Colonic mucosa (tissue), 4 donors: ENCODE measurements around the gene BCS1L. TPM values are rescaled to one million over a fixed set of nuclear protein-coding genes. Genes with fewer than 3 reads are reported as not detected.

ENCODE experiments used
- DNase-seq: peaks from one replicate; pipeline ENCODE4 v3.0.0-alpha.2; 2020
- H3K27ac ChIP-seq: fragments of 200-600 bp; one replicate; pipeline ENCODE4 v1.8.0; 2021
- H3K27me3 ChIP-seq: fragments of 200-600 bp; one replicate; pipeline ENCODE4 v1.8.0; 2021
- H3K36me3 ChIP-seq: fragments of 200-600 bp; one replicate; pipeline ENCODE4 v1.8.0; 2021
- H3K4me1 ChIP-seq: fragments of 200-600 bp; one replicate; pipeline ENCODE4 v1.8.0; 2021; ENCODE audit warnings: mild to moderate bottlenecking
- H3K4me3 ChIP-seq: fragments of 200-600 bp; one replicate; pipeline ENCODE4 v1.8.0; 2021
- H3K9ac ChIP-seq, 2 donors: one replicate each; pipeline ENCODE4 v1.7.0; 2013; ENCODE audit warnings: control low read depth in 2 of 2, low read depth in 2 of 2, low read length in 2 of 2
- H3K9me3 ChIP-seq: fragments of 200-600 bp; one replicate; pipeline ENCODE4 v1.8.0; 2021
- intact Hi-C: fragments of 100-400 bp; cut with DNase I; formaldehyde crosslinking; loops from one replicate; pipeline ENCODE4 v1.14.1; 2022
- total RNA-seq, 2 donors: library from RNA; stranded (reverse); fragmentation: NEBNext Ultra II Directional in 1 of 2; extraction: Animal tissue kit (Norgen Biotek cat#: 25700) in 1 of 2; gene quantifications; one replicate each; pipeline ENCODE4 v1.2.1, GENCODE V29; 2021
- TF ChIP-seq, protein P1 (sequence below): fragments of 200-600 bp; IDR thresholded peaks from one replicate; pipeline ENCODE4 v1.8.0; 2022; ENCODE audit warnings: antibody characterized with exemption, mild to moderate bottlenecking
- donor health status: healthy.
- donor health status: DM: no; HTN: no; CAD: no.
- donor health status: DM: no; HTN: no; CAD: no.

The BCS1L gene
- total RNA-seq, 2 donors from 2014 or later, result 21.7 to 63.7 TPM

- TF ChIP-seq, protein P1, sequence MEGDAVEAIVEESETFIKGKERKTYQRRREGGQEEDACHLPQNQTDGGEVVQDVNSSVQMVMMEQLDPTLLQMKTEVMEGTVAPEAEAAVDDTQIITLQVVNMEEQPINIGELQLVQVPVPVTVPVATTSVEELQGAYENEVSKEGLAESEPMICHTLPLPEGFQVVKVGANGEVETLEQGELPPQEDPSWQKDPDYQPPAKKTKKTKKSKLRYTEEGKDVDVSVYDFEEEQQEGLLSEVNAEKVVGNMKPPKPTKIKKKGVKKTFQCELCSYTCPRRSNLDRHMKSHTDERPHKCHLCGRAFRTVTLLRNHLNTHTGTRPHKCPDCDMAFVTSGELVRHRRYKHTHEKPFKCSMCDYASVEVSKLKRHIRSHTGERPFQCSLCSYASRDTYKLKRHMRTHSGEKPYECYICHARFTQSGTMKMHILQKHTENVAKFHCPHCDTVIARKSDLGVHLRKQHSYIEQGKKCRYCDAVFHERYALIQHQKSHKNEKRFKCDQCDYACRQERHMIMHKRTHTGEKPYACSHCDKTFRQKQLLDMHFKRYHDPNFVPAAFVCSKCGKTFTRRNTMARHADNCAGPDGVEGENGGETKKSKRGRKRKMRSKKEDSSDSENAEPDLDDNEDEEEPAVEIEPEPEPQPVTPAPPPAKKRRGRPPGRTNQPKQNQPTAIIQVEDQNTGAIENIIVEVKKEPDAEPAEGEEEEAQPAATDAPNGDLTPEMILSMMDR, result no peak
- intact Hi-C loops, result loop anchor here (10.0 kb wide), 1 partner anchor 237 kb away; no protein-coding TSS in a partner anchor
- DNase-seq, result no peak
Measured at GRCh38 chr2:218642121-218642656, 17.3 kb upstream of the BCS1L start.

GRCh38 chr2:218642786-218643185 lies 16.7 kb upstream of the BCS1L start:
- Histone ChIP-seq H3K4me1 (no peaks in the 10 kb centered on the region), H3K4me3 (no peak overlapping the region), H3K9me3 (no peaks in the 10 kb centered on the region), H3K27ac (no peak overlapping the region), H3K36me3 (peaks cover 21% of the 10 kb centered on the region), H3K9ac (no peak overlapping the region), H3K27me3 (no peaks in the 10 kb centered on the region)
- DNase-seq, result no peak
- TF ChIP-seq, protein P1, result no peak
- intact Hi-C loops, result loop anchor here (10.0 kb wide), 1 partner anchor 238 kb away; no protein-coding TSS in a partner anchor

More at GRCh38 chr2:218642121-218642656, 17.3 kb upstream of the BCS1L start:
- H3K36me3 ChIP-seq, result peaks cover 20% of the 10 kb centered on the region
- H3K4me1 ChIP-seq, result no peaks in the 10 kb centered on the region
- no peaks in the 10 kb centered on the region for H3K9me3 ChIP-seq
- H3K27me3 ChIP-seq, result no peaks in the 10 kb centered on the region
- H3K27ac ChIP-seq, result no peak overlapping the region
- H3K9ac ChIP-seq, result no peak overlapping the region
- no peak overlapping the region for H3K4me3 ChIP-seq

DNA sequence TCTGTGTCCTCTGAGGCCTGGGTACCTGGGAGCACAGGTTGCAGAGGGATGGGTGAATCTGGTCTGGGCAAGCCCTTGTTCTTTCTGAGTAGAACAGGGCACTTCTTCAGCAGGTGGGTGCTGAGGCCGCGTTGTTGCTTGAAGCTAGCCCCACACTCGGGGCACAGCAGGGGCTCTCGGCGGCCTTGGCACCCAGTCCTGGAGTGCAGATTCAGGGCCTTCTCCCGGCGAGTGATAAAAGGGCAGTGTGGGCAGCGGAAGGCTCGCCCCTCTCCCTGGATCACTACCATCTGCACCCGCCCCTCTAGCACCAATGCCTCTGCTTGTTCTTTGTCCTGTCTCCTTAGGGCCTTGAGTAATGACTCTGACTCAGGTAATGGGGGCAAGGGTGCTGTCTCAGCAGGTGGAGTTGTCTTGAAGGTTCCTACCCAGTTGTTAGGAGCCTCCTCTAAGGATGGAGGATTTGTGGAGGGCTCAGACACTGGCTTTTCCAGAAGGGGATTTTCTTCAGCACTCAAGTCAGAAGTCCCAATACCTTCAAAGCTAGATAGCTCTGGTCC lies 15.7 kb upstream of the BCS1L start:
- TF ChIP-seq, protein P1, result no peak
- no peaks in the 10 kb centered on the region for H3K27me3 ChIP-seq
- H3K36me3 ChIP-seq, result peaks cover 22% of the 10 kb centered on the region
- H3K4me3 ChIP-seq, result no peak overlapping the region
- H3K27ac ChIP-seq, result no peak overlapping the region
- no peaks in the 10 kb centered on the region for H3K4me1 ChIP-seq
- H3K9ac ChIP-seq, result no peak overlapping the region
- no peak for DNase-seq
- H3K9me3 ChIP-seq, result no peaks in the 10 kb centered on the region
- intact Hi-C loops, result loop anchor here (10.0 kb wide), 1 partner anchor 239 kb away; no protein-coding TSS in a partner anchor

DNA sequence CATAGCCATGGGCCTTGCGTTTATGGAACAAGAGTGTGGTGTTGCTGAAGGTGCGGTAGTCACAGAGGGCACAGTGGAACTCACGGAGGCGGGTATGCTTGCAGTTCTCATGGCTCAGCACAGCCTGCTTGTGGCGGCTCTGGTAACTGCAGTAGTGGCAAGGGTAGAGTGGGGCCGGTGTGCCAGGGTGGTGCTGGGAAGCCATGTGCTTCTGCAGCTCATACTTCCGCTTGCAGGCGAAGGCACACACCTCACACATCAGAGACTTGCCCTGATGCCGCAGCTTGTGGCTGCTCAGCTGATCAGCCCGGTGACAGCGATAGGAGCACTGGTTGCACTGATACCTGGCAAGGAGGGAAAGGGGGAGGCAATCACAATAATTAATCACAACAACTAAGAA lies 14.8 kb upstream of the BCS1L start:
- Histone ChIP-seq H3K4me1 (no peaks in the 10 kb centered on the region), H3K9ac (no peak overlapping the region), H3K27ac (no peak overlapping the region), H3K27me3 (no peaks in the 10 kb centered on the region), H3K4me3 (no peak overlapping the region), H3K36me3 (peaks cover 24% of the 10 kb centered on the region), H3K9me3 (no peaks in the 10 kb centered on the region)
- no peak for DNase-seq
- TF ChIP-seq, protein P1, result no peak
- intact Hi-C loops, result loop anchor here (10.0 kb wide), 1 partner anchor 240 kb away; no protein-coding TSS in a partner anchor

DNA sequence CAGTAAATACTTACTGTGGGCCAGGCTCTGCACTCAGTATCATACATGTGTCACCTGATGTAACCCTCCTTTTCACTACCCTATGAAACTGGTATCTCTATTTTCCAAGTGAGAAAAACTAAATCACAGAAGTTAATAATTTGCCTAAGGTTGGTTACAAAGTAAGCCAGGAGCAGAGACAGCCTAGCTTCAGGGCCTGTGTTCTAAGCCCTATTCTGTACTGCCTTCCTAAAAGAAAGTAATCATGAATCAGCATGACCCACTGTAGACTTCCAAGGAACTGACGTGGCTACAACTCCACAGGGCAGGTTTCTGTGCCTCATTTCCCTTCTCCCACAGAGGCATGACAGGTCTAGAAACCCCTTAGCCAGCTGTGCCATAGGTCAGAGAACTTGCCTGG lies 14.4 kb upstream of the BCS1L start:
- no peaks in the 10 kb centered on the region for H3K4me1 ChIP-seq
- no peak overlapping the region for H3K27ac ChIP-seq

More for the DNA sequence above, 14.4 kb upstream of the BCS1L start:
- Histone ChIP-seq H3K36me3 (peaks cover 24% of the 10 kb centered on the region), H3K27me3 (no peaks in the 10 kb centered on the region), H3K4me3 (no peak overlapping the region), H3K9me3 (no peaks in the 10 kb centered on the region), H3K9ac (no peak overlapping the region)
- DNase-seq, result no peak
- TF ChIP-seq, protein P1, result no peak
- intact Hi-C loops, result loop anchor here (10.0 kb wide), 1 partner anchor 240 kb away; no protein-coding TSS in a partner anchor
